ENCODE results near the gene KCNQ1.

DNA sequence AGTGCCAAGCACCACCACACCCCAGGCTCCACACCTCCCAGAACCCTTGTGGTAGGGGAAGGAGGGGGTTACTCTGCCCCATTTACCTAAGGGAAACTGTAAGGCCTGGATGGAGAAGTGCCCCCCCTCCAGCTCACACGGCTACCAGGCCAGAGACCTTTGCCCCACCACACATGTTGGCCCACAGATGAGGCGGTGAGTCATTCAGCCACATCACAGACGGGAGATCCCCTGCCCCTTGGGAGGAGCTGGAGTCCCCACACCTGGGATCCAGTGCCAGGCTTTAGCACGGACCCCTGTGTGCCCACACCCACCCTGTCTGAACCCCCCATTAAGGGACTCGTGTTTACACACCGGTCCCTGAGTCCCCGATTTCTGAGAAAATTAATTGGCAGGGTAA is 415.8 kb downstream of the KCNQ1 start:
- TF ChIP-seq GLIS3 (CRISPR knock-in tag; IDR thresholded peaks at IDR 0.05): no peak
- TF ChIP-seq PPARA (CRISPR knock-in tag; IDR thresholded peaks at IDR 0.05; ENCODE audit: borderline replicate concordance): no peak

Data from SK-N-SH treated with all-trans-retinoic acid at 6 μM for 48 hours (cell line).